ENCODE data around the gene ATP5ME.
A peak's percentile ranks its signal among the peaks of the same experiment; 100 is the strongest.
"Not testable (repeated sequence)": the region's sequence is repeated elsewhere in the genome, so short reads cannot be mapped to it uniquely, and the experiment has no call there.

ATP5ME gene, protein sequence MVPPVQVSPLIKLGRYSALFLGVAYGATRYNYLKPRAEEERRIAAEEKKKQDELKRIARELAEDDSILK

DNA sequence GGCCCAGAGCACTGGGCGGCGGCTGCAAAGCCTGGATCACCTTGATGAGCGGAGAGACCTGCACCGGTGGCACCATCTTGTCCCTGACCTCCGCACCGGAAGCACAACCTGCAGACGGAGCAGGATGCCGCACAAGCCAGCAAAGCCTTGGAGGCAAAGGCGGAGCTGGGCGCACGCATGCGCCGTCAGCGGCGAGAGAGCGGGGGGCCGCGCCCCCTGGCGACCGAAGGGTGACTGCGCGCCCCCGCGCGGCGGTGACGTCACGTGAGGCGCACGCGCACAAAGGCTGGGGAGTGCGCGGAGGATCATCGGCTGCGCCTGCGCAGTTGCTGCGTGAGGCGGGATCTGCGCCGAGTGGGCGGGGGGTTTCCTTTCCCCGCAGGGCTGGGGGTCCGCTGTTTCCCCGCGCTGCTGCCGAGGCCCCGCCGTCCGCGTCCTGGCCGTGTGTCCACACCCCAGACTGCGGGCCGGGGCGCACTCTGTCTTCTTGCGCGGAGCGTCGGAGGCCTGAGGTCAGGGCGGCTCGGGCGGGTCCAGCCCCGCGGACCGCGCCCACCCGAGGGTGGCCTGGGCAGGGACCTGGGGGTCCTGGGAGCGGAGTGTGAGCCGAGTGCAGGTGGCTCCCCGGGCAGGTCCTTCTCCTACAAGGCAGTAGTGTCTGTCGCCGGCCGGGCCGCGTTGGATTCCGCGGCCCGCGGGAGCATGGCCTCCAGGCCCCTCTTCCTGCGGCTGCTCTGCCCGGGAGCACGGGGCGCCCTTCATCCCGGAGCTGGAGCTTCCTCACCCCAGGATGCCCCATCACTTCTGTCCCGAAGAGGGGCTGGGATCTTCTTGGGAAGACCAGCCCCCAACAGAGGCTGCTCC lies at the start of gene ATP5ME, which contains the start of gene MYL5:
TSS of gene ATP5ME (minus strand) at position 105 of the 864 bp plus-strand sequence. CDS start at position 76, 29 bp downstream.
TSS of gene MYL5 (plus strand) at position 371 of the 864 bp plus-strand sequence. CDS start 3,485 bp downstream, outside the sequence.
- DNase-seq = peak; percentile 97 to 98

- DNase-seq = no peak
Measured at GRCh38 chr4:722851-723360, 48.8 kb upstream of the ATP5ME start.

DNA sequence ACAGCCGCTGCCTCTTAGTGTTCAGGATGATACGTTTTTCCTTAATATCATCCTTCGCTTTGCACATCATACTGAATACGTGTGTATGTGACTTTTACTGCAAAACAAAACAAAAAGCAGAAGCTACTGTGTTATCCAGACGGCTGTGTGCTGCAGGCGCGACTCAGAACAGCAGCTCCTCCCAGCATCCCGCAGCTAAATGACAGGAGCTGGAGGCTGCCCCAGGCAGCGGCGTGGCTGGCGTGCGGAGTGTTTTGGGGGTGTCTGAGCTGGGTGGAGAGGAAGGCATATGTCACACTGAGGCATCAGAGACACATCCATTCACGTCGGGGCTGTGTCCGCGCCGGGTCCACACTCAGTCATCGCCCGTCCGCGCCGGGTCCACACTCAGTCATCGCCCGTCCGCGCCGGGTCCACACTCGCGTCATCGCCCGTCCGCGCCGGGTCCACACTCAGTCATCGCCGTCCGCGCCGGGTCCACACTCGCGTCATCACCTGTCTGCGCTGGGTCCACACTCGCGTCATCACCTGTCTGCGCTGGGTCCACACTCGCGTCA lies 48.2 kb upstream of the ATP5ME start:
- no peak for DNase-seq

DNA sequence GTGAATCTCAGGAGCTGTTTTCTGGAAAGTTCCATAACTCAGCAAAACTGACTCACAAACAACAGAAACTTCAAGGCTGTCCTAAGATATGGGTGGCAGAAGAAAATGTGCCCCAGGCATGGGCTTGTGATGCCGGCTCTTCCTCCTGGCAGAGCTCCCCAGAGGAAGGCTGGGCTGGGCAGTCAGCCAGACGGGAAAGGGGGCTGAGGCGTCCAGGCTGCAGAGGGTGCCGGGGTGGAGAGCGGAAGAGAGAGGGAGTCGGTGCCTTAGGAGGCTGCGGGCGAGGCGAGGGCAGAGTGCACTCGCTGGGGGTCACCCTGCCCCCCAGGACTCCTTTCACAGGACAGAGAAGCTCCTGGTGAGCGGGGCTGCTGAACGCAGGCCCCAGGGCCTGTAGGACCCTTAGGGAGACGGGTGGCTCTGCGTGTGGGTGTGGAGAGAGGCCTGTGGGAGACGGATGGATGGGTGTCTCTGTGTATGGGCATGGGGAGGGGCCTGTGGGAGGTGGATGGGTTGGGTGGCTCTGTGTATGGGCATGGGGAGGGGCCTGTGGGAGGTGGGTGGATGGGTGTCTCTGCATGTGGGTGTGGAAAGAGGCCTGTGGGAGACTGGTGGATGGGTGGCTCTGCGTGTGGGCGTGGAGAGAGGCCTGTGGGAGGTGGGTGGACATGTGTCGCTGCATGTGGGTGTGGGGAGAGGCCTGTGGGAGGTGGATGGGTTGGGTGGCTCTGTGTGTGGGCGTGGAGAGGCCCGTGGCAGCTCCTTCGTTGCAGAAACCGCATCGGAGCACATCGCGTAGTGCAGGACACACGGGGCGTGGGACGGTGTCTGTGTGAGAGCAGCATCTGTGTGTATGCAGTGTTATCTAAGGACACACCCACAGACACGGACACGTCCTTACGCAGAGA lies 47.4 kb upstream of the ATP5ME start:
- no peak for DNase-seq

DNA sequence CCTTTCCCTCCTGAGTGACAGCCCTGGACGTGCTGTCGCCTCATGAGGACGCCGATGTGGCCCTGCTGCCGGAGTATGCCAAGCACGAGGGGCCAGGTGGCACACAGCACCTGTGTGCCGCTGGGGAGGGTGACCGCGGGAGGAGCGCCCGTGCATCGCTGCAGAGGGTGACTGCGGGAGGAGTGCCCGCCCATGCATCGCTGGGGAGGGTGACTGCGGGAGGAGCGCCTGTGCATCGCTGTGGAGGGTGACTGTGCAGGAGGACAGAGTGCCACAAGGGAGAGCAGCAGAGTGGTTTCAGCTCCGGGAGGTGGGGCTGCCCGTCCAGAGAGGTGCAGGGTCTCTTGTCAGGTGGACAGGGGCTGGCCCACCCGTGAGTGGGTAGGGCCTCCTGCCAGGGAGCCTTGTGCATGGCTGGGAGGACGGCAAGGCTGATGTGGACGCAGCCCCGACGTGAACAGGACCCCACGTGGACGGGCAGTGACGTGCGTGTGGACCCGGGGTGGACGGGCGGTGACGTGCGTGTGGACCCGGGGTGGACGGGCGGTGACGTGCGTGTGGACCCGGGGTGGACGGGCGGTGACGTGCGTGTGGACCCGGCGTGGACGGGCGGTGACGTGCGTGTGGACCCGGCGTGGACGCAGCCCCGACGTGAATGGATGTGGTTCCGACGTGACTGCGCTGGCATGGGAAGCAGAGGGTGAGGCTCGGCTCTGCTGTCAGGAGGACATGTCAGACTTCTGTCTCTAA lies 46.2 kb upstream of the ATP5ME start:
- no peak for DNase-seq

DNA sequence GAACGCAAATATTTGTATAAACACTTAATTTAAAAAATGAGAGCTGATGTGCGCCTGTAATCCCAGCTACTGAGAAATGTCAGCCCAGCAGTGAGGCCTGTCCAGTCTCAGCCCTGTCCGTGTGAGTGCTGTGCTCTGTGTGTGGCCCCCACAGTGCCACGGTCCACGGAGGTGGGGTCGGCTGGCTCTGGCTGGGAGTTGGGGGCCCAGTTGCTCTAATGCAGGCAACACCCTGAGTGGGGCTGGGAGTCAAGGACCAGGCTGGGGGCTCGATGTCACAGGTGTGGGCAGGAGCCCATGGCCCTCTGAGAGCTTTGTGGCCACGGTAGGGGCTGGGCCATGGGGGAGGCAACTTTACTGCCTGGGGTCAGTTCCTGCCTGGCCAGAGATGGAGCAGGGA lies 44.4 kb upstream of the ATP5ME start:
- no peak for DNase-seq

- DNase-seq = no peak
Measured at GRCh38 chr4:717601-718320, 43.7 kb upstream of the ATP5ME start.

DNA sequence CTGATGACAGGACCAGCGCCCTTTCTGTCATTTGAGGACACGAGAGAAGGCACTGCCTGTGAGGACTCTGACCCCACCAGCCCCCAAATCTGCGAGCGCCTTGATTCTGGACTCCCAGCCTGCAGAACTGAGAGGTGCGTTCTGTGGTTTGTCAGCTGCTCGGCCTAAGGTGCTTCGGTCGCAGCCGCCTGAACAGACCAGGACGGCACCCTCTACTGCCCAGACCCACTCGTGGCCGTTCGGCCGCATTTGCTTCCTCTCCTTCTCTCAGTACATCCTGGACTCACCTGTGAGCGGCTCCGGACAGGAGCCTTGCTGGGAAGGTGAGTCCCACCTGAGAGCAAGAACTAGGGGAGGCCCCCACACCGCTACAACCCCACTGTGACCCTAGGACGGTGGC lies 40.0 kb upstream of the ATP5ME start:
- no peak for DNase-seq

DNA sequence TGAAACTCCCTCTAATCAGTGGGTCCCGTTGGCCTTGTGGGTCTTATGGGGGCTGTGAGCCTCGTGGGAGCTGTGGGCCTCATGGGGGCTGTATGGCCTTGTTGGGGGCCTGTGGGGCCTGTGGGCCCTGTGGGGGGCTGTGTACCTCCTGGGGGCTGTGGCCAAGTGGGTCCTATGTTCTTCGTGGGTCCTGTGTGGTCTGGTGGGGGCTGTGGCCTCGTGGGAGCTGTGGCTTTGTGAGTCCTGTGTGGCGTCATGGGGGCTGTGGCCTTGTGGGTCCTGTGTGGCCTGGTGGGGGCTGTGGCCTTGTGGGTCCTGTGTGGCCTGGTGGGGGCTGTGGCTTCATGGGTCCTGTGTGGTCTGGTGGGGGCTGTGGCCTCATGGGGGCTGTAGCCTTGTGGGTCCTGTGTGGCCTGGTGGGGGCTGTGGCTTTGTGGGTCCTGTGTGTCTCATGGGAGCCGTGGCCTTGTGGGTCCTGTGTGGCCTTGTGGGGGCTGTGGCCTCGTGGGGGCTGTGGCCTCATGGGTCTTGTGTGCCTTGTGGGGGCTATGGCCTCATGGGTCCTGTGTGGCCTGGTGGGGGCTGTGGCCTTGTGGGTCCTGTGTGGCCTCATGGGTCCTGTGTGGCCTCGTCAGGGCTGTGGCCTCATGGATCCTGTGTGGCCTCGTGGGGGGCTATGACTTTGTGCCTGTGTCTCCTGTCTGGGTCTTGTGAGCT lies 39.0 kb upstream of the ATP5ME start:
- DNase-seq = no peak

DNA sequence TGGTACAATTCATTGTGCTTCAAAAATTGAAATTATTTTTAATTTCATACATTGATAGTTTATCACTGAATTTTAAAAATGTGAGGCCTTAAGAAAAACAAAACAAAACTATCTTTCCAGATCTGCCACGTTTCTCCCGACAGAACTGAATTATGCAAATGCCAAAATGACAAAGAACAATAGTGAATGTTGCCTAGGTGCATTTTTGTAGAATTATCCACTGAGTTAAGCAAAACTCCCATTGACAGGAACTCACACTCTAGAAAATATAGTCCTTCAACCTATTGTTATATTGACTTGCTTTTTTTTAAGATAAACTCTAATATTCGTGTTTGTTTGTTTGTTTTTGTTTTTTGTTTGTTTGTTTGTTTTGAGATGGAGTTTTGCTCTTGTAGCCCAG lies 38.0 kb upstream of the ATP5ME start:
- DNase-seq = no peak

DNA sequence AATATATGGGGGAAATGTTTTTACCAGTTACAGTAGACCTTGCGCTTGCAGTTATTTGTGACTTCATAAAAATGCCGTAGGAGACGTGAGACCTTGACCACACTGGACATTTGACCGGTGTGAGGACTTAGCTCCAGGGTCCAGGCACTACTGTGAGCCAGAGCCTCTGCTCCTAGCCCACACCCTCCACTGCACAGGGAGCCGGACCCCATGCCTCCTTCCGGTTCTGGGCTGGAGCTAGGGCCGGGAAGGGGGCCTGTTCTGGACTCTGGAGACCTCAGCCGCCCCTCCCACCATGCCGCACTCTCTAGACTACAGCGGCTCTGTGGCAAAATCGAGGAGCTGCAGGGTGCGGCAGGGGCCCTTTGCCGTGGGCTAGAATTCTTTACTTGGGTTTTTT lies 36.8 kb upstream of the ATP5ME start:
- DNase-seq = no peak

GRCh38 chr4:710116-710515 lies 36.0 kb upstream of the ATP5ME start:
- DNase-seq = no peak

GRCh38 chr4:709348-709747 lies 35.3 kb upstream of the ATP5ME start:
- DNase-seq = no peak

DNA sequence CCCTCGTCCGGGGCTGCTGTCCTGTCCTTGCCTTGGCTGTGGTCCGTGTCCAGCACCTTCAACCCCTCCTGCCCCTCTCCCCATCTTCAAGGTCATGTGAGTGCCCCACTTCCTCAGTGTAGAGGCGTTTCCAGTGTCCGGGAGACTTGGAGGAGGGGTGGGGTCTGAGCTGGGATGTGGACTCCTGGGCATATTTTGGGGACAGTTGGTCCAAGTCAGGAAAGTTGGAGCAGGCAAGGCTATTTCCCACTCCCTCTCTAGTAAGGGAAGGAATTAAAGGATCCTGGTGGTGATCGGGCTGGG lies 34.5 kb upstream of the ATP5ME start:
- no peak for DNase-seq

- no peak for DNase-seq
Measured at GRCh38 chr4:707929-708630, 34.0 kb upstream of the ATP5ME start.

DNA sequence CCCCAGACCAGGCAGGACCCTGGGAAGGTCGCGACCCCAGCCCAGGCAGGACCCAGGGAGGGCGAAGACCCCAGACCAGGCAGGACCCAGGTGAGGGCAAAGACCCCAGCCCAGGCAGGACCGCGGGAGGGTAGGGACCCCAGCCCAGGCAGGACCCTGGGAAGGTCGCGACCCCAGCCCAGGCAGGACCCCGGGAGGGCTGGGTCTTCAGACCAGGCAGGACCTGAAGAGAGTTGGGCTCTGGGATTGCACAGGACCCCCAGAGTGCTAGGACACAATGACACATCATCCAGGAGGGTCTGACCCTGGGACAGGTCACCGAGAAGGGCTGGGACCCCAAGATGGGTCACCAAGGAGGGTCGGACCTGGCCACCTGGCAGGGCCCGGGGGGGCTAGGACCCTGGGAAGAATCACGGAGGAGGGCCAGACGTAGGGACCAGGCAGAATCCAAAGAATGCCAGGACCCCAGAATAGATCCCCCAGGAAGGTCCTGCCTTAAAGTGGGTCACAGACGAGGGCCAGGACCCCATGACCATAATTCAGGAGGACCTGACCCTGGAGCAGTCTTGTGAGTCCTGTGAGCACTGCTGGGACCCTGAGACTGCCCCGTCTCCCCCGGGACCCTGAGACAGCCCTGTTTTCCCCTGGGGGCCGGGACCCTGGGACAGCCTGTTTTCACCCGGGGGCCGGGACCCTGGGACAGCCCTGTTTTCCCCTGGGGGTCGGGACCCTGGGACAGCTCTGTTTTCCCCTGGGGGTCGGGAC lies 32.9 kb upstream of the ATP5ME start:
- no peak for DNase-seq

GRCh38 chr4:706083-706633 lies 32.1 kb upstream of the ATP5ME start:
- DNase-seq = not testable (repeated sequence)

DNA sequence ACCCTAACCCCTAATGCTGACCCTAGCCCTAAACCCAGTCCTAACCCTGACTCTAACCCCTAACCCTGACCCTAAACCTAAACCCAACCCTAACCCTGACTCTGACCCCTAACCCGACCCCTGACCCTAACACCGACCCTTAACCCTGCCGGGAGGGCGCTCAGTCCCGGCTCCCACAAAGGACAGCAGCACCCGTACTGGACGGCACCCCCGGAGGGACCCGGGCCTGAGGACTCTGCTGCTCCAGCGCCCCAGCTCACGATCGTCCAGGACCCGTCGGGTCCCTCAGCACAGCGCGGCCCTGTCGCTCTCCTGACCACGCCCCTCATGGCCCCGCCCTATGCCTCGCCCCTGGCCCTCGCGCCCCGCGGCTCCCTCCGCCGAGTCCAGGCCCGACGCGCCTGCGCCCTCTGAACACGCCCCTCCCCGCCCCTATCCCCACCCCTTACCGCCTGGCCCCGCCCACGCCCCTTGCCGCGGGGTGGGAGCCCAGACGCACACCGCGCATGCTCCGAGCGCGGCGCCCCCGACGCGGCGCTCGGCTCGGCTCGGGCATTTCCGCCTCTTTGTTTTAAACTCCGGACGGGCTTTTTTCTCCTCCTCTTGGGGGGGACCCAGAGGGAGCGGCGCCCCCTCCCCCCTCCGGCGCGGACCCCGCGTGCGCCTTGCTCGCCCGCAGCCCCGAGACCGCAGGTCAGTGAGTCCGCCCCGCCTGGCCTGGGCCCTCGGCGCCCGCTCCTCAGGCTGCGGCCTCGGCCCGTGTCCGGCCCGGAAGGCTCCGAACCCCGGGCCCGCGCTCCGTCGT lies 31.4 kb upstream of the ATP5ME start, which contains the start of gene PCGF3:
TSS of gene PCGF3 (plus strand) at position 555 of the 805 bp plus-strand sequence. CDS start 27,849 bp downstream, outside the sequence.
- DNase-seq = peak; percentile 95 to 97
